Neural cell (in vitro differentiated cells): ENCODE results near the gene OR2B6.

Experiments
- CTCF ChIP-seq: fragments of 450-650 bp; IDR thresholded peaks from 2 replicates; pipeline ENCODE4 v1.5.1; 2014; ENCODE audit warnings: antibody characterized with exemption, mild to moderate bottlenecking, moderate library complexity; ENCODE audit not compliant: poor library complexity, severe bottlenecking
- MXI1 ChIP-seq: fragments of 450-650 bp; conservative IDR thresholded peaks from 2 replicates; pipeline ENCODE4 v1.6.1; 2014; ENCODE audit warnings: antibody characterized with exemption, mild to moderate bottlenecking; ENCODE audit not compliant: poor library complexity, severe bottlenecking
- POLR2AphosphoS5 ChIP-seq: IDR thresholded peaks from 2 replicates; pipeline ENCODE4 v1.6.1; 2012

GRCh38 chr6:27962506-27962905 lies 5.5 kb downstream of the OR2B6 start:
- no peak for TF ChIP-seq CTCF
- TF ChIP-seq POLR2AphosphoS5, result no peak
- TF ChIP-seq MXI1, result no peak
